Measurements from ENCODE around the gene C1QTNF5.

C1QTNF5 gene

DNA sequence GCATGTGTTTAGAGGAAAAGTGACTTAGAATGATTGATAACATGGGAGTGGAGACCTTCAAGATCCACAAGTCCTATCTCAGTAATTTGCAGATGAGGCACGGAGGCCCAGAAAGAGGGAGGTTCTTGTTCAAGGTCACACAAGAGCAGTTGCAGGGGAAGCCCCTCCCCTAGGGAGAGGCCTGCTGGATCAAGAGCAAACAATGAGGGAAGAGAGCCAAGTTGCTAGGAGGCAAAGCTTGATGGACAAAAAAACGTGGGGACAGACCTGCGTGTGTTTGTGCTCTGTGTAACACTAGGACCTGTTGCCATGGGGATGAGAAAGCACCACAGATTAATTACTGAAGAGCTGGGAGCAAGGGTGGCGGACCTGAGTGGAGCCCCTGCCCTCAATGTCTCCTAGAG is 12.2 kb upstream of the C1QTNF5 start:
- peaks cover 8% of the 10 kb centered on the region for H3K4me1 Mint-ChIP-seq (ENCODE audit: low read depth)
- H3K9me3 Mint-ChIP-seq = no peaks in the 10 kb centered on the region
- H3K4me3 Mint-ChIP-seq = no peak overlapping the region
- peaks cover 47% of the 10 kb centered on the region for H3K27me3 Mint-ChIP-seq
- DNase-seq = no peak
- H3K27ac Mint-ChIP-seq = no peak overlapping the region
- no peaks in the 10 kb centered on the region for H3K36me3 Mint-ChIP-seq (ENCODE audit: low read depth)

DNA sequence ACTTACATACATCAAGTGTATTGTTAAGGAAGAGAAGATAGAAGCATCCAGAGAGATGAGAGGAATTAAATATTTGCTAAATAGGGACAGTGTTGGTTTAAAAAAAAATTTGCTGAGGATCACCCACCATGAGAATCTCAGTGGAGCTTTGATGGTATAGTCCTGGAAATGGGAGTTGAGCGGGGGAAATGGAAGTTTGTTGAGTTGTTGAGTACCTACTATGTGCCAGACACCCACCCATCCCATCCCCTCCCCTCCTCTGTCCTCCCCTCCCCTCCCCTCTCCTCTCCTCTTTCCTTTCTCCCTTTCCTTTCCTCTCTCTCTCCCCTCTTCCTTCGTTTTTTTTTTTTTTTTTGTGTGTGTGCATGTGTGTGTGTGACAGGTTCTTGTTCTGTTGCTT is 10.5 kb upstream of the C1QTNF5 start:
- no peak for DNase-seq
- Mint-ChIP-seq H3K4me1 (ENCODE audit: low read depth) (peaks cover 4% of the 10 kb centered on the region), H3K4me3 (no peak overlapping the region), H3K9me3 (no peaks in the 10 kb centered on the region), H3K36me3 (ENCODE audit: low read depth) (no peaks in the 10 kb centered on the region), H3K27me3 (peaks cover 45% of the 10 kb centered on the region), H3K27ac (no peak overlapping the region)

DNA sequence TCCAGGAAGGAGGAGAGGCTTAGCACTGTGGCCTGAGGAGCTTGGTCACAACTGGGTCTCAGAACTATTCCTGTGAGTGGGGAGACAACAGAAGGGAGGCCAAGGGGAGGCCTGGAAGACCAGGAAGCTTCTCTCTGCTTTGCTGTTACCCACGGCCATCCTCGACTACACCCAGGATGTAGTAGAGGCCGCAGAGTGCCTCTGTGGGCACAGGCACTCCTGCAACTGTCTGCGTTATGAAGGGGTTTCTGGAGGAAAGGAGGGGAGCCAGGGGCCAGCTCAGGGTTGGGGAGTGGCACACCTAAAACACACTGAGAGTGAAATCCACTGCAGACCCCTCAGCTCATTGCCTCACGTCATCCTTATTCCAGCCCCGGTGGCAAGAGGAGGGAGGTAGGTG is 9.6 kb upstream of the C1QTNF5 start:
- Mint-ChIP-seq H3K4me3 (no peak overlapping the region), H3K4me1 (ENCODE audit: low read depth) (peaks cover 2% of the 10 kb centered on the region), H3K36me3 (ENCODE audit: low read depth) (no peaks in the 10 kb centered on the region), H3K27me3 (peaks cover 40% of the 10 kb centered on the region), H3K27ac (no peak overlapping the region), H3K9me3 (no peaks in the 10 kb centered on the region)
- no peak for DNase-seq

DNA sequence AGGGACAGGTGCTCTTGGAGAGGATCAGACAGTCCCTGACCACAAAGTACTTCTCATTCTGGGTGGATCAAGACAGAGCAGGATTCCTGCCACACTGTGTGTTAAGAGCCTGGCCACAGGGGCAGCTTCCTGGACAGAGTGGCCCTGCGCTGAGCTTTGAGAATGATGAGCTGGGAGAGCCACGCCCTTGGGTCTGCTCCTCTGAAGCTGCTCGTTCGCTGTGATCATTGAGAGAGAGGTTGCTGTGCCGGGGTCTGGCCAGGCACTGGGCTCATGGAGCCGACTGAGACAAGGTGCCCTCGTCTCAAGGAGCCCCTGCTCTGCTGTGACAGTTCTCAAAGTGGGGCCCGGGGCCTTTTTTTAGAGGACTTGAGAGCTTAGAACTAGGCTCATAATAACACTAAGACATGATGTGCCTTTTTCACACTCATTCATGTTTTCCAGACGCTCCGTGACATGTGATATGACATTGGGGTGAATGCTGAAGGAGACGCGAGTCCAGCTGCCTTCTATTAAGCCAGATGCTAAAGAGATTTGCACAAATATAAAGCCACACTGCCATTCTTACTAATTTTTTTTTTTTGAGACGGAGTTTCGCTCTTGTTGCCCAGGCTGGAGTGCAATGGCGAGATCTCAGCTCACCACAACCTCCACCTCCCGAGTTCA is 7.4 kb upstream of the C1QTNF5 start:
- Mint-ChIP-seq H3K9me3 (no peaks in the 10 kb centered on the region), H3K4me1 (ENCODE audit: low read depth) (peaks cover 2% of the 10 kb centered on the region), H3K27me3 (peaks cover 42% of the 10 kb centered on the region), H3K36me3 (ENCODE audit: low read depth) (no peaks in the 10 kb centered on the region), H3K27ac (no peak overlapping the region), H3K4me3 (no peak overlapping the region)
- DNase-seq = no peak

DNA sequence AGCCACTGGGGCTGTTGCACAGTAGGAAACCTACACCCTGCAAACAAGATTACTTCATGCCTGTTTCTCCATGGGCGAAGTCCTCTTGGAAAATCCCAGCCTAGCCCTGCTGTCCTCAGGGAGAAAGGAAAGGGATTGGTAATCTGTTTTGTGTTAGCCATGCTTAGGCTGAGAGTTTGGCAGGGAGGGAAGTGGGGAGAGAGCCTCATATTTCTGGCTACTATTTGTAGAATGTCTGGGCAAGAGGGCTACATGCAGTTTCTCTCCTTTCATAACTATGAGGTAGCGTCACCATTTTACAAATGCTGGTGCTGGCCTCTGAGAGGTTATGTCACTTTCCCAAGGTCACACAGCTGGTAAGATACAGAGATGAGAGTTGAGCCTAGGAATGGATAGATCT is 6.6 kb upstream of the C1QTNF5 start:
- Mint-ChIP-seq H3K4me1 (ENCODE audit: low read depth) (peaks cover 2% of the 10 kb centered on the region), H3K4me3 (no peak overlapping the region), H3K9me3 (no peaks in the 10 kb centered on the region), H3K36me3 (ENCODE audit: low read depth) (no peaks in the 10 kb centered on the region), H3K27ac (no peak overlapping the region), H3K27me3 (peaks cover 40% of the 10 kb centered on the region)
- DNase-seq = no peak

DNA sequence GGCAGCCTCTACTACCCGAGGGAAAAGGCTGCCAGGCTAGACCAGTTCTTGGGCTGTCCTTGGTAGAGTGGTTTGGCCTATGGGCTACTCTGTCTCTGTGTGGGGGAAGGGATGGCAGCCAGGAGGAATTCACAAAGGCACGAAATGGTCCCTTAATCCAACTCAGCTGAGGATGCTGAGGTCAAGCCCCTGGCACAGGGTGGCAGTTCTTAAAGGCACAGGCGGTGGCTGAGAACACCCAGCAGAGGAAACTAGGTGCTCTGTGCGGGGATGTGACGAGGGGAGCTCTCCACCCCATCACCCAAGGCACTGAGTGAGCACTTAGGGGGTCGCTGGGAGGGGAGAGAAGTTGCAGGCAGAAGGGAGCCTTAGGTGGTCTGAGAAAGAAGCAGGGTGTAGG is 5.9 kb upstream of the C1QTNF5 start, which contains the start of gene MFRP:
TSS of gene MFRP (minus strand) at position 101 of the 400 bp plus-strand sequence. CDS start 192 bp downstream, outside the sequence.
- Mint-ChIP-seq H3K9me3 (no peaks in the 10 kb centered on the region), H3K4me3 (no peak within 1 kb of the TSS), H3K4me1 (ENCODE audit: low read depth) (peaks cover 2% of the 10 kb centered on the region), H3K27ac (no peak within 1 kb of the TSS), H3K36me3 (ENCODE audit: low read depth) (no peaks in the 10 kb centered on the region), H3K27me3 (peaks cover 40% of the 10 kb centered on the region)
- DNase-seq = no peak

DNA sequence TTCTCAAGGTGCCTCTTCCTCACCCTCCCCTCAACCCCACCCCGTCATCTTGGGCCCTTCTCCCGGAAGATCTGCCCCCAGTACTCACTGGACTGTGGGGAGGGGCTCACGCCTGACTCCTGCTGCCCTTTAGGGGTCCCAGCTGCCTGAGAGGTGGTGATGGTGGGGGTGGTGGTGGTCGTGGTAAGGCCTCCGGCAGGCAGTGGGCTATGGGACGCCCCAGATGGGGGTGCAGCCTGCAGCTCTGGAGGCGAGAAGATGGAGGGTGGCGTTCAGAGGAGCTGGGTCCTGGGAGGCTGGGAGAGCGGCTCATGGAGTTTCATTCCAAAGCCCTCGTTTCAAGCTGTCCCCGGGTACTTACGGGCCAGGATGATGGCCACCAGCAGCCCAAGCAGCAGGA is 5.0 kb upstream of the C1QTNF5 start:
- H3K36me3 Mint-ChIP-seq (ENCODE audit: low read depth) = no peaks in the 10 kb centered on the region
- H3K27me3 Mint-ChIP-seq = peaks cover 45% of the 10 kb centered on the region
- no peak overlapping the region for H3K27ac Mint-ChIP-seq
- no peak overlapping the region for H3K4me3 Mint-ChIP-seq
- H3K9me3 Mint-ChIP-seq = no peaks in the 10 kb centered on the region
- no peak for DNase-seq
- H3K4me1 Mint-ChIP-seq (ENCODE audit: low read depth) = peaks cover 8% of the 10 kb centered on the region

DNA sequence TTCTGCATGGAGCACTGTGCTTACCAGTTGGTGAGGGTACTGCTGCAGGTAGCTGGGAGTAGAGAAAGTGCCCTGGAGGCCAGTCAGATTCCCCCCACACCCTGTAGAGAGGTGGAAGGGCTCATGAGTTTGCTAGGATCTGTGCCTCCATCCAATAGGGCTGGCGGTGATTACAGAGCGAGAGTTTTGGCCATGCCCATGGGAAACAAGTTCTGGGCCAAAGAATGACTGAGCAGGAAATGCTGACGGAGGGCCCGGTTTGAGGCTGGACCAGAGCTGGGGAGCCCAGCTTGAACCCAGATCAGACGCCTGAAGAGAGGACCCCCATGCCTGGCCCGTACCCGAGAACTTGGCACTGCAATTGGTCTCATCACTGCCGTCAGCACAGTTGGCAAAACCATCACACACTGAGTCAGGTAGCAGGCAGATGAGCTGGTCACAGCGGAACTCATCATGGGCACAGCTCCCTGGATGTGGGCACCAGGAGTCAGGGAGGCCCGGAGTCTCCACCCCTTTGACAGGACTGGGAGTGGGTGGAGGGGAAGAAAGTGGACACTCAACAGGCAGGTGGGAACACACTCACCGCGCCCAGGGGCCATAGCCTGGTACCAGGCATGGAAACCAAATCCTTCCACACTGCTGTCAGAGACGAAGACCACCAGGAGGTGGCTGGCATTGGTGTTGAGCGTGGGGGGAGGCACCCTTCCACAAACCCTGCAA is 3.8 kb upstream of the C1QTNF5 start:
- Mint-ChIP-seq H3K27ac (no peak overlapping the region), H3K27me3 (peaks cover 47% of the 10 kb centered on the region)
- DNase-seq = no peak

DNA sequence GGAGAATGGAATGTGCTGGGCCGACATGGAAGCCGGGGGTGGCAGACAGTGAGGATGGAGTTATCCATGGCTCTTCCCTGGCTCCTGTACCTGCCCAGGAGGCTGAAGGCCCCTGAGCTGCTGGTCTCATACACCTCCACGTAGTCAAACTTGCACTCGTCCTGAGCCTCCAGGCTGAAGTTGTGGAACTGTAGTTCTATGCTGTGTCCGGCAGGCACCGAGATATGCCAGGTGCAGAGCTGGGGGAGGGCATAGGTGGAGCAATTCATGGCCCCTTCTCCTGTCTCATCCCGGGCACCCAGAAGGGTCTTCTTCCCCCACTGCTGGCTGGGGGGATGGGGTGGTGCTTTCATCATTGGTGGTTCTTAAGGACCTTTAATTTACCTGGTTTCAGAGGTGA is 3.0 kb upstream of the C1QTNF5 start:
- Mint-ChIP-seq H3K27ac (no peak overlapping the region), H3K4me3 (no peak overlapping the region), H3K36me3 (ENCODE audit: low read depth) (no peaks in the 10 kb centered on the region), H3K9me3 (no peaks in the 10 kb centered on the region), H3K4me1 (ENCODE audit: low read depth) (peaks cover 10% of the 10 kb centered on the region), H3K27me3 (peaks cover 55% of the 10 kb centered on the region)
- DNase-seq = no peak

More for the DNA sequence above, 3.8 kb upstream of the C1QTNF5 start:
- H3K4me3 Mint-ChIP-seq = no peak overlapping the region
- no peaks in the 10 kb centered on the region for H3K9me3 Mint-ChIP-seq
- H3K4me1 Mint-ChIP-seq (ENCODE audit: low read depth) = peaks cover 6% of the 10 kb centered on the region
- no peaks in the 10 kb centered on the region for H3K36me3 Mint-ChIP-seq (ENCODE audit: low read depth)

DNA sequence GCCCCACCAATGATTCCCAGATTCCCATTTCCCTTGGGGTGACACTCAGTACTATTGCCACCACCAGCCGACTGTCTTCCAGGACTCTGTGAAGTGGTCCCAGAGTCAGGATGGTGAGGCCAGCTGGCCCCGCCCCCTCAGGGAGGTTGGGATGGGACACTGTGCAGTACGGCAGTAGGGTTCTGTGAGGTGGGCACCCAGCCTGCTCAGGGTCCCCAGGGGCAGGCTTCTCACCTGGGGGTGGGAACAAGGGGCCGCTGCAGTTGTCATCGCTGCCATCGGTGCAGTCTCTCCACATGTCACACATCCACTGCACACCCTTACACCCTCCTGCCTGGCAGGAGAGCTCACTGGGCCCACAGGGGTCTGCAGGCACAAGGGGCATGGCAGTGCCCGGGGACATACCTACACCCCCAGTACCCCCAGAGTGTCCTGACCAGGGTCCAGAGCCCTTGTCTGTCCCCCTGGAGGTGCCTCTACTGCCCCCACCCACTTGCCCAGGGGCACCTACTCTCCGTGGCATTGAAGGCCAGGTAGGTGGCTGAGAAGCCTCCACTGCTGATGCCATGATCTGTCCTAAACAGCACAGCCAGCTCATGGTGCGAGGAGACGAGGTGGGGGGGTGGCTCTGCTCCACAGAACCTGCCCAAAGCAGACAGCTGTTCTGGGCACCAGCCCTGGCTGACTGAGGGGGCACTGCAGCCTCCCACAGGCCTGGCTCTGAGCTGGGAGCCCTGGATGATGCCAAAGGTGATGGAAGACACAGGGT is 1.9 kb upstream of the C1QTNF5 start:
- H3K9me3 Mint-ChIP-seq = no peaks in the 10 kb centered on the region
- no peak overlapping the region for H3K4me3 Mint-ChIP-seq

DNA sequence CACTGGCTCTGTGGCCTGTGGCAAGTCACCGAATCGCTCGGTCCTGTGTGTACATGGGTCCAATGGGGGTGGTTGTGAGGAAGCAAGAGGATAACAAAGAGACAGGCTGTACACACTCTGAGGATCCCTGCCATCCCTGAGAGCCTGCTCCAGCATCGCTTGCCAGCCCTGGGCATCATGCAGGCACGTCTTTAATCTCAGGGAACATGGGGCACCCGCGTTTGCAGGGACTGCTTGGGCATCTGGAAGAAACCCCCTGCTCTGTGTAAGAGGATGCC is 1.3 kb upstream of the C1QTNF5 start:
- H3K27me3 Mint-ChIP-seq = peaks cover 60% of the 10 kb centered on the region
- peaks cover 9% of the 10 kb centered on the region for H3K36me3 Mint-ChIP-seq (ENCODE audit: low read depth)
- DNase-seq = no peak
- no peak overlapping the region for H3K4me3 Mint-ChIP-seq
- peaks cover 23% of the 10 kb centered on the region for H3K4me1 Mint-ChIP-seq (ENCODE audit: low read depth)
- no peak overlapping the region for H3K27ac Mint-ChIP-seq
- no peaks in the 10 kb centered on the region for H3K9me3 Mint-ChIP-seq

More for the DNA sequence above, 1.9 kb upstream of the C1QTNF5 start:
- no peak overlapping the region for H3K27ac Mint-ChIP-seq
- peaks cover 60% of the 10 kb centered on the region for H3K27me3 Mint-ChIP-seq
- peaks cover 20% of the 10 kb centered on the region for H3K4me1 Mint-ChIP-seq (ENCODE audit: low read depth)
- H3K36me3 Mint-ChIP-seq (ENCODE audit: low read depth) = peaks cover 3% of the 10 kb centered on the region
- DNase-seq = no peak

DNA sequence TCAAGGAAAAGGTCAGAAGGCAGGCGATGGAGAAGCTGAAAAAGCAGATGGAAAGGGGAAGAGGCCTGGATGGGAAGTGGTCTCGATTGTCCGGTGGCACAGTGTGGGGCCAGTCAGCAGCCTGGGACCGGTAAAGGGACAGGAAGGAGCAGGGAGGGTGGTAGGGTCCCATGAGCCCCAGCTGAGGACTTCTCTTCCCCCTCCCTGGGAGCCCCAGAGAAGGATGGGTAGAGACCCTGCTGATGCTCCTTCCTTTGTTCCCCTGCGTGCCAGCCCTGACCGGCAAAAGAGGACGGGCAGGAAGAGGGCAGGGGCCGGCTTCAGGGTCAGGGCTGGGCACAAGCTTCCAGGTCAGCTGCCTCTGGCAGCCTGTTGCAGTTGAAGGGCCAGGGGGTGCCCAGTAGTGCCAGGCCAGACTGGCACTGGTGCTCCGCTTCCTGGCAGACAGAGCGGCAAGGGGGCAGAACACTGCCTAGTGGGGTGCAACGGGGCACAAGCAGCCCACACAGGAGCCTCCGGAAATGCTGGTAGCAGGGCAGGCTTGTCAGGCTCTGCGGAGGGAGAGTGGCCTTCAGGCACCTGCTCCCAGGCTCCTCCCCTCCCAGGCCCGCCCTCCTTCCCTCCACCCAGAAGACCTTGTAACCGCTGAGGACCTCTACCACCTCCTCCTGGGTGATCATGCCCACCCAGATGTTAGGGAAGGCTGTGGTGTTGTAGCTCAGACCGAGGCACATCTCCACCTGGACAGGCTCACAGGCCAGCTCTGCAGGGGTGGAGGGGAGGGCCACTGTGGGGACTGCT is 739 bp upstream of the C1QTNF5 start:
- H3K36me3 Mint-ChIP-seq (ENCODE audit: low read depth) = peaks cover 14% of the 10 kb centered on the region
- peaks cover 27% of the 10 kb centered on the region for H3K4me1 Mint-ChIP-seq (ENCODE audit: low read depth)
- H3K4me3 Mint-ChIP-seq = no peak overlapping the region
- no peaks in the 10 kb centered on the region for H3K9me3 Mint-ChIP-seq
- no peak overlapping the region for H3K27ac Mint-ChIP-seq
- no peak for DNase-seq
- H3K27me3 Mint-ChIP-seq = peaks cover 57% of the 10 kb centered on the region

DNA sequence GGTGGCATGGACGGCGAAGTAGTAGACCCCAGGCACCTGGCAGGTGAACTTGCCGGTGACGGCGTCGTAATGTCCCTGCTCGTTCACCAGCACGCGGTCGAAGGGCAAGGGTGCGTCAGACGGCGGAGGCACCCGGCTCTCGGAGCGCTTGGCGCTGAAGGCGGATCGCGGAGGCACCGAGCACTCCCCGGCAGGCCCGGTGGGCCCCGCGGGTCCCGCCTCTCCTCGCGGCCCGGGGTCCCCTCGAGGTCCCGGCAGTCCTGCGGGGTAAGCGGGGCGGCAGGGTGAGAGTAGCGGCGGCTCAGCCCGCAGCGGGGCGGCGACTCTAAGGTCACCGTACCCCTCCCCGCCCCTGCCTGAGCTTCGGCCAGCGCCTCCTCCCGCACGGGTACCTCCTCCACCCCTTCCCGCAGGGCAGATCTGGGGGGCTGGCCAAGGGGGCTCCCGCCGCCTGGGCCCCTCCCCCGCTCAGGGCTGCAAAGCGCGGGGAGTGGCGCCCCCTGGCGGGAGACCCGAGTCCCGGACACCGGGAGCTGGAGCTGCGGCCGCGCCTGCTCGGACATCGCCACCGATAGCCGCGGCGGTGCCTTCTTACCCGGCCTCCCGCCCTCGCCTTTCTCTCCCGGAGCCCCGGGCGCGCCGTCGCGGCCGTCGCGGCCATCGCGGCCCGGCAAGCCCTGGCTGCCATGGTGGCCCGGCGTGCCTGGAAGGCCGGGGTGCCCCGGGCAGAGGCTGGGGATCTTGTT is 921 bp downstream of the C1QTNF5 start:
- H3K9me3 Mint-ChIP-seq = no peaks in the 10 kb centered on the region
- H3K4me3 Mint-ChIP-seq = peak overlapping the region; percentile 27
- peaks cover 46% of the 10 kb centered on the region for H3K27me3 Mint-ChIP-seq
- H3K4me1 Mint-ChIP-seq (ENCODE audit: low read depth) = peaks cover 44% of the 10 kb centered on the region
- H3K27ac Mint-ChIP-seq = no peak overlapping the region
- no peak for DNase-seq
- H3K36me3 Mint-ChIP-seq (ENCODE audit: low read depth) = peaks cover 28% of the 10 kb centered on the region

Data from activated T-cell treated with anti-CD3 and anti-CD28 coated beads, Interleukin-2, amount 50 U/mL, for 24 hours (primary cell).